Endothelial cell of umbilical vein (primary cell): Measurements from ENCODE around the gene SH3BP2. TPM values are rescaled to one million over a fixed set of nuclear protein-coding genes. Genes with fewer than 3 reads are reported as not detected.

ENCODE experiments used
- BruUV-seq: library from RNA; stranded (reverse); fragments of 400-500 nt; replicated peaks from 2 replicates; lab custom pipeline; 2021; lab: Mats Ljungman, UMichigan
- CTCF ChIA-PET: fragments of 300-600, 350-600 bp; sonication (Branson Sonifier 250); formaldehyde crosslinking; loops from one replicate; lab custom pipeline; 2021; ENCODE audit warnings: antibody characterized with exemption, inconsistent platforms; lab: Charles Lee
- POLR2A ChIA-PET: fragments of 300-600, 350-600 bp; sonication (Branson Sonifier 250); formaldehyde crosslinking; loops from one replicate; lab custom pipeline; 2021; ENCODE audit warnings: antibody characterized with exemption, inconsistent platforms; lab: Charles Lee
- DNase-seq: peaks from one replicate; pipeline ENCODE4 v3.0.0-alpha.2; 2011; ENCODE audit warnings: low read depth, low spot score
- FAIRE-seq: peaks from 2 replicates; lab custom pipeline; 2011; peaks lifted over from hg19 to GRCh38; lab: Jason Lieb, UNC
- H2AFZ ChIP-seq: 2 replicates; pipeline ENCODE4 v1.6.0; 2012; ENCODE audit warnings: low read depth, low read length, control low read depth, inconsistent platforms
- H3K27ac ChIP-seq: 2 replicates; pipeline ENCODE4 v1.5.1; 2011; ENCODE audit warnings: low read depth, mild to moderate bottlenecking, control low read depth, low read length, moderate library complexity; ENCODE audit not compliant: insufficient read depth
- H3K27me3 ChIP-seq, 2 experiments: 2 replicates each; pipeline versions ENCODE4 v1.6.0 to v1.6.1; 2011; ENCODE audit warnings: low read length in 2 of 2, mixed read lengths in 1 of 2; ENCODE audit not compliant: control insufficient read depth in 2 of 2, insufficient read depth in 2 of 2
- H3K36me3 ChIP-seq, 2 experiments: 2 replicates in 1 of 2; 3 replicates in 1 of 2; pipeline ENCODE4 v1.5.1; 2011; ENCODE audit warnings: low read length in 2 of 2, mild to moderate bottlenecking in 1 of 2, moderate library complexity in 1 of 2; ENCODE audit not compliant: control insufficient read depth in 2 of 2, insufficient read depth in 2 of 2; ENCODE audit errors: extremely low read depth in 1 of 2
- H3K4me1 ChIP-seq: 3 replicates; pipeline ENCODE4 v1.5.1; 2011; ENCODE audit warnings: mild to moderate bottlenecking, low read length; ENCODE audit not compliant: control insufficient read depth, insufficient read depth; ENCODE audit errors: extremely low read depth
- H3K4me2 ChIP-seq: 2 replicates; pipeline ENCODE4 v1.6.1; 2011; ENCODE audit warnings: low read length, control low read depth, mixed read lengths; ENCODE audit not compliant: insufficient read depth
- H3K4me3 ChIP-seq, 3 experiments: fragments of 200-600 bp in 1 of 3; sonication (generic), shearing (Covaris generic) in 1 of 3; replicated peaks in 1 of 3; 2 replicates each; pipeline ENCODE4 v1.5.1; 2011 to 2016; ENCODE audit warnings: control low read depth in 3 of 3, low read length in 3 of 3, mild to moderate bottlenecking in 2 of 3, inconsistent platforms in 1 of 3, low read depth in 1 of 3, moderate library complexity in 1 of 3; ENCODE audit not compliant: insufficient read depth in 1 of 3
- H3K79me2 ChIP-seq: 2 replicates; pipeline ENCODE4 v1.6.0; 2012; ENCODE audit warnings: low read length, inconsistent platforms; ENCODE audit not compliant: control insufficient read depth, insufficient read depth
- H3K9ac ChIP-seq: replicated peaks from 2 replicates; pipeline ENCODE3; 2011; ENCODE audit warnings: low read length, control low read depth; ENCODE audit not compliant: insufficient read depth; ENCODE audit errors: extremely low read depth
- H3K9me1 ChIP-seq: replicated peaks from 3 replicates; pipeline ENCODE4 v1.6.0; 2011; ENCODE audit warnings: mild to moderate bottlenecking, low read length; ENCODE audit not compliant: control insufficient read depth, insufficient read depth; ENCODE audit errors: extremely low read depth
- H3K9me3 ChIP-seq: replicated peaks from 2 replicates; pipeline ENCODE4 v1.5.1; 2012; ENCODE audit warnings: low read length, inconsistent platforms; ENCODE audit not compliant: control insufficient read depth, insufficient read depth
- H4K20me1 ChIP-seq: replicated peaks from 2 replicates; pipeline ENCODE3; 2011; ENCODE audit warnings: mild to moderate bottlenecking, low read length; ENCODE audit not compliant: control insufficient read depth, insufficient read depth; ENCODE audit errors: extremely low read depth
- EZH2 ChIP-seq: IDR thresholded peaks from 2 replicates; pipeline ENCODE4 v1.6.1; 2012; ENCODE audit warnings: borderline replicate concordance, low read depth, mild to moderate bottlenecking, moderate library complexity, low read length, inconsistent platforms; ENCODE audit not compliant: severe bottlenecking
- FOS ChIP-seq: IDR thresholded peaks from 2 replicates; pipeline ENCODE4 v1.6.1; 2011; ENCODE audit warnings: mild to moderate bottlenecking, low read length, moderate library complexity, borderline replicate concordance; ENCODE audit not compliant: insufficient read depth
- GATA2 ChIP-seq: IDR thresholded peaks from 2 replicates; pipeline ENCODE4 v1.7.0; 2011; ENCODE audit warnings: low read depth, mild to moderate bottlenecking, moderate library complexity, mixed read lengths, low read length; ENCODE audit not compliant: insufficient read length, insufficient read depth
- JUN ChIP-seq: IDR thresholded peaks from 2 replicates; pipeline ENCODE4 v1.6.1; 2011; ENCODE audit warnings: borderline replicate concordance, low read depth; ENCODE audit not compliant: insufficient read length, insufficient read depth
- MYC ChIP-seq: IDR thresholded peaks from one replicate; pipeline ENCODE4 v1.6.1; 2011; ENCODE audit warnings: mild to moderate bottlenecking, low read depth, low read length
- POLR2A ChIP-seq: IDR thresholded peaks from 2 replicates; pipeline ENCODE4 v1.6.1; 2012; ENCODE audit warnings: low read depth, mild to moderate bottlenecking, control low read depth, low read length
- POLR2AphosphoS5 ChIP-seq: IDR thresholded peaks from 2 replicates; pipeline ENCODE4 v1.6.1; 2012; ENCODE audit warnings: low read depth, mild to moderate bottlenecking, control low read depth, low read length, moderate library complexity; ENCODE audit not compliant: insufficient read depth
- dilution Hi-C: fragments of 300-500 bp; cut with MboI; formaldehyde crosslinking; loops from one replicate; pipeline ENCODE4 v1.15.0; 2019; ENCODE audit warnings: low sequenced_read_pairs; ENCODE audit not compliant: extremely low pct_ligation_motif_present
- intact Hi-C: fragments of 100-400 bp; cut with micrococcal nuclease; formaldehyde crosslinking; loops from one replicate; pipeline ENCODE4 v1.10.0; 2022
- polyA plus RNA-seq, 4 experiments: library from polyadenylated mRNA; depleted of rRNA in 3 of 4; stranded (reverse) in 3 of 4; unstranded in 1 of 4; fragments of >200 nt; gene quantifications; 2 replicates each; pipeline versions ENCODE4 v1.2.1 to v1.2.3, GENCODE V29; 2011 to 2012; ENCODE audit warnings: missing spikeins in 1 of 4
- total RNA-seq: library from RNA; stranded (reverse); gene quantifications from 2 replicates; pipeline ENCODE4 v1.2.3, GENCODE V29; 2021
- TF ChIP-seq, protein P1 (sequence below): IDR thresholded peaks from 2 replicates; pipeline ENCODE4 v1.6.1; 2011; ENCODE audit not compliant: insufficient read depth, insufficient read length
- TF ChIP-seq, protein P2 (sequence below), 2 donors: IDR thresholded peaks; 1 replicate in 1 of 2; 2 replicates in 1 of 2; pipeline ENCODE4 v1.5.1; 2011; ENCODE audit warnings: low read length in 2 of 2, mild to moderate bottlenecking in 2 of 2, moderate library complexity in 2 of 2, control low read depth in 1 of 2, inconsistent platforms in 1 of 2, low read depth in 1 of 2; ENCODE audit not compliant: insufficient read depth in 1 of 2; ENCODE audit errors: extremely low read depth in 1 of 2

The SH3BP2 gene
- total and polyA plus RNA-seq, 2 donors (not counting 3 experiments of a cell fraction or from before 2014, with no cell fraction given), result 69.2 to 73.9 TPM

- FAIRE-seq, result no peak
- no peaks in the 10 kb centered on the region for H4K20me1 ChIP-seq
- H2AFZ ChIP-seq, result no peak overlapping the region
- H3K36me3 ChIP-seq, result no peaks in the 10 kb centered on the region
- no peak for DNase-seq
- no peak overlapping the region for H3K27ac ChIP-seq
- TF ChIP-seq EZH2, result no peak
- TF ChIP-seq FOS, result no peak
- no peak for TF ChIP-seq JUN
- TF ChIP-seq POLR2A, result no peak
- TF ChIP-seq, protein P1, sequence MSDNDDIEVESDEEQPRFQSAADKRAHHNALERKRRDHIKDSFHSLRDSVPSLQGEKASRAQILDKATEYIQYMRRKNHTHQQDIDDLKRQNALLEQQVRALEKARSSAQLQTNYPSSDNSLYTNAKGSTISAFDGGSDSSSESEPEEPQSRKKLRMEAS, result no peak
- no peak for TF ChIP-seq GATA2
- no peak for TF ChIP-seq POLR2AphosphoS5
- TF ChIP-seq MYC, result no peak
- TF ChIP-seq, protein P2, sequence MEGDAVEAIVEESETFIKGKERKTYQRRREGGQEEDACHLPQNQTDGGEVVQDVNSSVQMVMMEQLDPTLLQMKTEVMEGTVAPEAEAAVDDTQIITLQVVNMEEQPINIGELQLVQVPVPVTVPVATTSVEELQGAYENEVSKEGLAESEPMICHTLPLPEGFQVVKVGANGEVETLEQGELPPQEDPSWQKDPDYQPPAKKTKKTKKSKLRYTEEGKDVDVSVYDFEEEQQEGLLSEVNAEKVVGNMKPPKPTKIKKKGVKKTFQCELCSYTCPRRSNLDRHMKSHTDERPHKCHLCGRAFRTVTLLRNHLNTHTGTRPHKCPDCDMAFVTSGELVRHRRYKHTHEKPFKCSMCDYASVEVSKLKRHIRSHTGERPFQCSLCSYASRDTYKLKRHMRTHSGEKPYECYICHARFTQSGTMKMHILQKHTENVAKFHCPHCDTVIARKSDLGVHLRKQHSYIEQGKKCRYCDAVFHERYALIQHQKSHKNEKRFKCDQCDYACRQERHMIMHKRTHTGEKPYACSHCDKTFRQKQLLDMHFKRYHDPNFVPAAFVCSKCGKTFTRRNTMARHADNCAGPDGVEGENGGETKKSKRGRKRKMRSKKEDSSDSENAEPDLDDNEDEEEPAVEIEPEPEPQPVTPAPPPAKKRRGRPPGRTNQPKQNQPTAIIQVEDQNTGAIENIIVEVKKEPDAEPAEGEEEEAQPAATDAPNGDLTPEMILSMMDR (IDR thresholded peaks at IDR 0.05; ENCODE audit: extremely low read depth in 1 of 2, insufficient read depth in 1 of 2, low read depth in 1 of 2, low read length in 2 of 2), result no peak
- peaks cover 10 to 14% of the 10 kb centered on the region in 2 experiments for H3K27me3 ChIP-seq
- no TSS peak for BruUV-seq
- CTCF ChIA-PET, result interaction anchor here (1.0 to 2.7 kb wide), 3 partner anchors 8 to 26 kb away, joined by 3 to 10 read pairs (median 3); partner anchors contain the start of gene TNIP2
- no peak overlapping the region for H3K4me2 ChIP-seq
- H3K4me3 ChIP-seq, result no peak overlapping the region
- H3K9me1 ChIP-seq, result no peaks in the 10 kb centered on the region
- intact Hi-C loops, result no loop called here
- no peaks in the 10 kb centered on the region for H3K4me1 ChIP-seq
- H3K9me3 ChIP-seq, result no peaks in the 10 kb centered on the region
- POLR2A ChIA-PET, result no interaction called here
- dilution Hi-C loops, result no loop called here
- no peak overlapping the region for H3K9ac ChIP-seq
- H3K79me2 ChIP-seq, result no peaks in the 10 kb centered on the region
Measured at GRCh38 chr4:2781911-2782310, 11.0 kb upstream of the SH3BP2 start.
